Fibroblast of gingiva (primary cell): ENCODE data around the gene GDA.
"Not testable (repeated sequence)": the region's sequence is repeated elsewhere in the genome, so short reads cannot be mapped to it uniquely, and the experiment has no call there.

Experiments
- DNase-seq: peaks from one replicate; pipeline ENCODE4 v3.0.0-alpha.2; 2011; ENCODE audit warnings: low read depth

The GDA gene

DNA sequence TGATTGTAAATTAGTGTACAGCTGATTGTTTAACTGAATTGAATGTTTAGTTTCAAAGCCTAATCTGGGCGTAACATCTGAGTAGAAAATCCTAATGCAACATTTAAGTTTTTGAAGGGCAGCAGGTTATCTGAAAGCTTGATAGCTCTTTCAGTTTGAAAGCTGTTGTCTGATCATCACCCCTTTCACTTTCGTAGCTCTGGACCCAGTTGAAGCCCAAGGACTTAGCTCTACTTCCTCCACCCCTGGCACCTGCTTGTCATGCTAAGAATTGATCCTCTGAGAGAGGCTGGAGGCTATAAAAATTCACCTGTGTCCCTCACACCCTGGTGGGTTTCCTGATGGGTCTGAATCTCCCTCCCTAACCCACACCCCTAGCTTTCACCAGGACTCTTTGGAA, 129.7 kb downstream of the GDA start:
- DNase-seq, result no peak

DNA sequence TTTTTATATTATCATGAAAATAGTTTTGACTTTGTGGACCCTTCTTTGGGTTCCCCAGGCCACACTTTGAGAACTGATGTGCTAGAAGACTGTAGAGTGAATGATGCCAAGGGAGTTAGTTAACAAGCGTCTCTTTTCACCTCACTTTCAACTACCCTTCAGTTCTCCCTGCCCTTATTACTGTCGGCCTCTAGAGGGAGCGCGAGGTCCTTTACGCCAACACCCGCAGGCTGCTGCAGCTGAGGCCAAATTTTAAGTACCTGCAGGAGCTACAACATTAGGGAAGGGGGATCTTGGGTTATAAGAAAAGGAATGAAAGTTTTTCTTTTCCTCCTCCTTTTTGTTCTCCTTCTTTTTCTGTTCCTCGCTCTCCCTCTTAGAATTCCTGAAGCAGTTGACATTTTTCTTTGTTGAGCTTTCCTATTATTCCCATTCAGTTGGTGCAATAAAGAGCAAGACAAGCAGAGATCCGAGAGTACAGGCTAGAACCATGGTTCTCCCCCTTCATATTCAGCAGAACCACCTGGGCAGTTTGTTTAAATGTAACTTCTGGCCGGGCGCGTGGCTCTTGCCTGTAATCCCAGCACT, 131.8 kb downstream of the GDA start:
- peak; percentile 64 for DNase-seq

DNA sequence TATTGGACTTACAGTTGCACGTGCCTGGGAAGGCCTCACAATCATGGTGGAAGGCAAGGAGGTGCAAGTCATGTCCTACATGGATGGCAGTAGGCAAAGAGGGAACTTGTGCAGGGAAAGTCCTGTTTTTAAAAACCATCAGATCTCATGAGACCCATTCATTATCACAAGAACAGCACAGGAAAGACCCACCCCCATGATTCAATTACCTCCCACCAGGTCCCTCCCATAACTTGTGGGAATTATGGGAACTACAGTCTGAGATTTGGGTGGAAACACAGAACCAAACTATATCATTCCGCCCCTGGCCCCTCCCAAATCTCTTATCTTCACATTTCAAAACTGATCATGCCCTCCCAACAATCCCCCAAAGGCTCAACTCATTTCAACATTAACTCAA, 140.2 kb downstream of the GDA start:
- no peak for DNase-seq

- no peak for DNase-seq
These were observed 141.1 kb downstream of the GDA start for GRCh38 chr9:72290311-72290710.

GRCh38 chr9:72291576-72291975, 142.3 kb downstream of the GDA start:
- not testable (repeated sequence) for DNase-seq

- DNase-seq, result peak; percentile 39
These were observed 143.0 kb downstream of the GDA start for GRCh38 chr9:72292256-72292682.

DNA sequence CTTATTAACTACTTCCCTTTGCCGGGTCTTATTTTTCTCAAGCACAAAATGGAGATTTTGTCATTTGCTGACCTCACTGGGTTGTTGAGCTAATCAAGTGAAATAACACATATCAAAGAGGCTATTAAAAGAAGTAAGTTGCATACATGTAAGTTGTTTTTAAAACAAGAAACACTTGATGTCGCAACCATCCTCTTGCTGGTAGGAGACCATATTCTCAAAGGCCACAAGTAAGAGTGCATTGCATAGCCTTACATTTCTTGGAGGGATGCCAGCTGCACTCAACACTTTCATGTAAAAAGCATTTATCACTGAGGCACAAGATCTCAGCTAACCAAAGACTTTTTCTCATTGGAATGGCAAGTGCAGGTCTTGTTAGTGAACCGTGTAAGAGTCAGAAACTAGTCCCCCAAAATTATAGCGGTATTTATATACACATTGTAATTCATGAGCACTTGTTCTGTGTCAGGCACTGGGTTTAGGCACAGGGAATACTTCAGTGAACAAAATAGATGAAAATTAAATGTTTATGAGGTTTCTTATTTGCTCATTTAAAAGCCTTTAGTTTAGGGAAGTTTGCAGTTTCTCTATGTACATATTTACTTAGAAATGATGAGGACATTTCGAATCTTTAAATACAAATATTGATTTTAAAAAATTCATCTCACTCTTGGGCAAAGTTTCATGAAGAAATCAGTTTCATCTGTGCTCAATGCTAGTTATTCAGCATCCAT, 143.8 kb downstream of the GDA start:
- peak; percentile 85 for DNase-seq

GRCh38 chr9:72294936-72295335, 145.7 kb downstream of the GDA start:
- DNase-seq, result no peak

GRCh38 chr9:72297516-72297915, 148.3 kb downstream of the GDA start:
- no peak for DNase-seq

- DNase-seq, result no peak
These were observed 149.9 kb downstream of the GDA start for GRCh38 chr9:72299017-72299603.

DNA sequence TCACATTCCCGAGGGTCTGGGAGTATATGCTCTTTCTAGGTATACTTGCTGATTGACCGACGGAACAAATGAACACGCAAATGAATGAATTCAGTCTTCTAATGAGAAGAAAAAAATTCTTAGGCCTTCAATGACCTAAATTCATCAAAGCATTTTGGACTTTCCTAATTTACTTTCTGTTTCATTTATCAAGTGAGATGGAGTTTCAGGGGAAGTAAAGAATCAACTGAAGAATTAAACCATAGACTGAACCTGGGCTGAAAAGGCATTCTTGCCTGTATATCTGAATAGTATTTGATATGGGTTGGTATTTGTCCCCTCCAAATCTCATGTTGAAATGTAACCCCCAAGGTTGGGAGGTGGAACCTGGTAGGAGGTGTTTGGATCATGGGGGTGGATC, 151.6 kb downstream of the GDA start:
- DNase-seq, result no peak
